ENCODE measurements around the gene GAGE12D. TPM values are rescaled to one million over a fixed set of nuclear protein-coding genes. Genes with fewer than 3 reads are reported as not detected.
"Not testable (repeated sequence)": the region's sequence is repeated elsewhere in the genome, so short reads cannot be mapped to it uniquely, and the experiment has no call there.

GAGE12D gene, protein sequence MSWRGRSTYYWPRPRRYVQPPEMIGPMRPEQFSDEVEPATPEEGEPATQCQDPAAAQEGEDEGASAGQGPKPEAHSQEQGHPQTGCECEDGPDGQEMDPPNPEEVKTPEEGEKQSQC
- total RNA-seq (2014; rRNA removed; shearing (Covaris generic)) (not detected in 2 replicates), polyA plus RNA-seq (2016; fragmentation: Nextera tagmentation; extraction: Ambion mirVana) (not detected in 2 replicates)

DNA sequence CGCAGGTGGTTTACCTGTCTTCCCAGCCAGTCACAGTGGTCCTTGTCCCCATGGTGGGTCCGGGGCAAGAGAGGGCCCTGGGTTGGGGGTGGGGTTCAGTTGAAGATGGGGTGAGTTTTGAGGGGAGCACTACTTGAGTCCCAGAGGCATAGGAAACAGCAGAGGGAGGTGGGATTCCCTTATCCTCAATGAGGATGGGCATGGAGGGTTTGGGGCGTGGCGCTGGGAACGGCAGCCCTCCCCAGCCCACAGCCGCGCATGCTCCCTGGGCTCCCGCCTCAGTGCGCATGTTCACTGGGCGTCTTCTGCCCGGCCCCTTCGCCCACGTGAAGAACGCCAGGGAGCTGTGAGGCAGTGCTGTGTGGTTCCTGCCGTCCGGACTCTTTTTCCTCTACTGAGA is at the start of gene GAGE12D:
GAGE12D (plus strand) TSS at position 301 of the 400 bp plus-strand sequence. CDS start 1,155 bp downstream, outside the sequence.
- H3K9ac ChIP-seq; H3K4me2 ChIP-seq (ENCODE audit: unreplicated experiment); H2AFZ ChIP-seq; H3K27me3 ChIP-seq (replicated peaks; ENCODE audit: insufficient read depth); H3K4me1 ChIP-seq (ENCODE audit: insufficient read depth); H3F3A ChIP-seq (ENCODE audit: insufficient read depth); H3K9me2 ChIP-seq (ENCODE audit: insufficient read depth); H3K4me3 ChIP-seq; H3K27ac ChIP-seq; H3K79me2 ChIP-seq (ENCODE audit: insufficient read depth); DNase-seq; H4K20me1 ChIP-seq (ENCODE audit: insufficient read depth); H3K36me3 ChIP-seq (ENCODE audit: low read depth); in situ Hi-C loops (cut with MboI); H3K9me3 ChIP-seq (ENCODE audit: low read depth): not testable (repeated sequence)
- WGBS, 2 experiments (ENCODE audit: low coverage in 1 of 2, low lambda C conversion rate in 2 of 2, missing lambda C conversion rate in 2 of 2), result no CpG with 5 or more reads among the region's 16 CpGs

DNA sequence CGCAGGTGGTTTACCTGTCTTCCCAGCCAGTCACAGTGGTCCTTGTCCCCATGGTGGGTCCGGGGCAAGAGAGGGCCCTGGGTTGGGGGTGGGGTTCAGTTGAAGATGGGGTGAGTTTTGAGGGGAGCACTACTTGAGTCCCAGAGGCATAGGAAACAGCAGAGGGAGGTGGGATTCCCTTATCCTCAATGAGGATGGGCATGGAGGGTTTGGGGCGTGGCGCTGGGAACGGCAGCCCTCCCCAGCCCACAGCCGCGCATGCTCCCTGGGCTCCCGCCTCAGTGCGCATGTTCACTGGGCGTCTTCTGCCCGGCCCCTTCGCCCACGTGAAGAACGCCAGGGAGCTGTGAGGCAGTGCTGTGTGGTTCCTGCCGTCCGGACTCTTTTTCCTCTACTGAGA is 9.7 kb upstream of the GAGE12D start, which contains the start of gene GAGE12C:
GAGE12C (plus strand) TSS at position 301 of the 400 bp plus-strand sequence. CDS start 1,155 bp downstream, outside the sequence.
- WGBS, 2 experiments (ENCODE audit: low coverage in 1 of 2, low lambda C conversion rate in 2 of 2, missing lambda C conversion rate in 2 of 2), result no CpG with 5 or more reads among the region's 16 CpGs
- H3K27me3 ChIP-seq (replicated peaks; ENCODE audit: insufficient read depth); H3K9ac ChIP-seq; H4K20me1 ChIP-seq (ENCODE audit: insufficient read depth); H3K27ac ChIP-seq; H3K36me3 ChIP-seq (ENCODE audit: low read depth); H3F3A ChIP-seq (ENCODE audit: insufficient read depth); H3K9me3 ChIP-seq (ENCODE audit: low read depth); H3K4me1 ChIP-seq (ENCODE audit: insufficient read depth); in situ Hi-C loops (cut with MboI); DNase-seq; H3K4me3 ChIP-seq; H3K4me2 ChIP-seq (ENCODE audit: unreplicated experiment); H2AFZ ChIP-seq; H3K9me2 ChIP-seq (ENCODE audit: insufficient read depth); H3K79me2 ChIP-seq (ENCODE audit: insufficient read depth): not testable (repeated sequence)

DNA sequence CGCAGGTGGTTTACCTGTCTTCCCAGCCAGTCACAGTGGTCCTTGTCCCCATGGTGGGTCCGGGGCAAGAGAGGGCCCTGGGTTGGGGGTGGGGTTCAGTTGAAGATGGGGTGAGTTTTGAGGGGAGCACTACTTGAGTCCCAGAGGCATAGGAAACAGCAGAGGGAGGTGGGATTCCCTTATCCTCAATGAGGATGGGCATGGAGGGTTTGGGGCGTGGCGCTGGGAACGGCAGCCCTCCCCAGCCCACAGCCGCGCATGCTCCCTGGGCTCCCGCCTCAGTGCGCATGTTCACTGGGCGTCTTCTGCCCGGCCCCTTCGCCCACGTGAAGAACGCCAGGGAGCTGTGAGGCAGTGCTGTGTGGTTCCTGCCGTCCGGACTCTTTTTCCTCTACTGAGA is 9.5 kb downstream of the GAGE12D start, which contains the start of gene GAGE12E:
GAGE12E (plus strand) TSS at position 301 of the 400 bp plus-strand sequence. CDS start 1,155 bp downstream, outside the sequence.
- H3K79me2 ChIP-seq (ENCODE audit: insufficient read depth); DNase-seq; H3K4me1 ChIP-seq (ENCODE audit: insufficient read depth); H4K20me1 ChIP-seq (ENCODE audit: insufficient read depth); H3K36me3 ChIP-seq (ENCODE audit: low read depth); H2AFZ ChIP-seq; H3K9me2 ChIP-seq (ENCODE audit: insufficient read depth); in situ Hi-C loops (cut with MboI); H3K9ac ChIP-seq; H3K27me3 ChIP-seq (replicated peaks; ENCODE audit: insufficient read depth); H3K4me2 ChIP-seq (ENCODE audit: unreplicated experiment); H3K9me3 ChIP-seq (ENCODE audit: low read depth); H3K27ac ChIP-seq; H3F3A ChIP-seq (ENCODE audit: insufficient read depth); H3K4me3 ChIP-seq: not testable (repeated sequence)
- WGBS, 2 experiments (ENCODE audit: low coverage in 1 of 2, low lambda C conversion rate in 2 of 2, missing lambda C conversion rate in 2 of 2), result no CpG with 5 or more reads among the region's 16 CpGs

DNA sequence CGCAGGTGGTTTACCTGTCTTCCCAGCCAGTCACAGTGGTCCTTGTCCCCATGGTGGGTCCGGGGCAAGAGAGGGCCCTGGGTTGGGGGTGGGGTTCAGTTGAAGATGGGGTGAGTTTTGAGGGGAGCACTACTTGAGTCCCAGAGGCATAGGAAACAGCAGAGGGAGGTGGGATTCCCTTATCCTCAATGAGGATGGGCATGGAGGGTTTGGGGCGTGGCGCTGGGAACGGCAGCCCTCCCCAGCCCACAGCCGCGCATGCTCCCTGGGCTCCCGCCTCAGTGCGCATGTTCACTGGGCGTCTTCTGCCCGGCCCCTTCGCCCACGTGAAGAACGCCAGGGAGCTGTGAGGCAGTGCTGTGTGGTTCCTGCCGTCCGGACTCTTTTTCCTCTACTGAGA is 19.0 kb downstream of the GAGE12D start, which contains the start of gene GAGE12F:
GAGE12F (plus strand) TSS at position 301 of the 400 bp plus-strand sequence. CDS start 1,155 bp downstream, outside the sequence.
- H3K79me2 ChIP-seq (ENCODE audit: insufficient read depth); H3K27me3 ChIP-seq (replicated peaks; ENCODE audit: insufficient read depth); in situ Hi-C loops (cut with MboI); DNase-seq; H3F3A ChIP-seq (ENCODE audit: insufficient read depth); H3K36me3 ChIP-seq (ENCODE audit: low read depth); H3K4me3 ChIP-seq; H4K20me1 ChIP-seq (ENCODE audit: insufficient read depth); H3K9me2 ChIP-seq (ENCODE audit: insufficient read depth); H3K9ac ChIP-seq; H3K4me2 ChIP-seq (ENCODE audit: unreplicated experiment); H3K27ac ChIP-seq; H3K4me1 ChIP-seq (ENCODE audit: insufficient read depth); H3K9me3 ChIP-seq (ENCODE audit: low read depth); H2AFZ ChIP-seq: not testable (repeated sequence)
- WGBS, 2 experiments (ENCODE audit: low coverage in 1 of 2, low lambda C conversion rate in 2 of 2, missing lambda C conversion rate in 2 of 2), result no CpG with 5 or more reads among the region's 16 CpGs

DNA sequence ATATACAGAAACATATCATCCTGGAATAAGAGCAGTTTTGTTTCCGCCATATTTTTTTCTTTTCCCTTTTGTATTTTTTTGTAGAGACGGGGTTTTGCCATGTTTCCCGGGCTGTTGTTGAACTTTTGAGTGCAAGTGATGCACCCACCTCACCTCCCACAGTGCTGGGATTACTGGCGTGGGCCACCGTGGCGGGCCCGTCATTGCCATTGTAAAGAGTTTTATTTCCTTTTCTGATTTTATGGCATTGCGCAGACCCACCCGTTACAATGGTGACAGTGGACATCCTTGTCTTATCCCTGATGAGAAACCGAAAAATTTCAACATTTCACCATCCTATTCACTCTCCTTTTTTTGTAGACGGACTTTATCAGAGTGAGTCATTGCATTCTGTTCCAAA is 27.2 kb downstream of the GAGE12D start:
- H3K4me2 ChIP-seq (ENCODE audit: unreplicated experiment); H3K79me2 ChIP-seq (ENCODE audit: insufficient read depth); H2AFZ ChIP-seq; in situ Hi-C loops (cut with MboI); H3K9ac ChIP-seq; H3K36me3 ChIP-seq (ENCODE audit: low read depth); H3K4me3 ChIP-seq; H3F3A ChIP-seq (ENCODE audit: insufficient read depth); H3K27me3 ChIP-seq (replicated peaks; ENCODE audit: insufficient read depth); H3K9me2 ChIP-seq (ENCODE audit: insufficient read depth); H3K9me3 ChIP-seq (ENCODE audit: low read depth); H3K27ac ChIP-seq; H3K4me1 ChIP-seq (ENCODE audit: insufficient read depth); H4K20me1 ChIP-seq (ENCODE audit: insufficient read depth); DNase-seq: not testable (repeated sequence)
- 60 to 71% methylated on average over 4 to 7 of the region's 11 CpGs for WGBS, 2 experiments (ENCODE audit: low coverage in 1 of 2, low lambda C conversion rate in 2 of 2, missing lambda C conversion rate in 2 of 2)

DNA sequence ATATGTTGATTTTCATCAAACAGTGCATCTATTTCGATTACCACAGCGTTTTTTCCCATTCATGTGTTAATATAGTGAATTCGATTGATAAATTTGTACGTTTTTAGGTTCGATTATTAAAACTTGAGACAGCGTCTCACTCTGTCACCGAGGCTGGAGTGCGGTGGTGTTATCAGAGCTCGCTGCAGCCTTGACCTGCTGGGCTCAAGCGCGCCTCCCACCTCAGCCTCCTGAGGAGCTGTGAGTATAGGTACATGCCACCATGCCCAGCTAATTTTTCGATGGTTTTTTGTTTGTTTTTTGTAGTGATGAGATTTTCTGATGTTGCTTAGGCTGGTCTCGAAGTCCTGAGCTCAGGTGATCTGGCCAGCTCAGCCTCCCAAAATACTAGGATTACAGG is 27.6 kb downstream of the GAGE12D start:
- H3K9me2 ChIP-seq (ENCODE audit: insufficient read depth); DNase-seq; H3K9me3 ChIP-seq (ENCODE audit: low read depth); H4K20me1 ChIP-seq (ENCODE audit: insufficient read depth); H3K4me2 ChIP-seq (ENCODE audit: unreplicated experiment); H2AFZ ChIP-seq; H3K27me3 ChIP-seq (replicated peaks; ENCODE audit: insufficient read depth); H3K4me1 ChIP-seq (ENCODE audit: insufficient read depth); H3K27ac ChIP-seq; H3K4me3 ChIP-seq; in situ Hi-C loops (cut with MboI); H3F3A ChIP-seq (ENCODE audit: insufficient read depth); H3K79me2 ChIP-seq (ENCODE audit: insufficient read depth); H3K9ac ChIP-seq; H3K36me3 ChIP-seq (ENCODE audit: low read depth): not testable (repeated sequence)
- 67 to 76% methylated on average over 9 to 10 of the region's 13 CpGs for WGBS, 2 experiments (ENCODE audit: low coverage in 1 of 2, low lambda C conversion rate in 2 of 2, missing lambda C conversion rate in 2 of 2)

DNA sequence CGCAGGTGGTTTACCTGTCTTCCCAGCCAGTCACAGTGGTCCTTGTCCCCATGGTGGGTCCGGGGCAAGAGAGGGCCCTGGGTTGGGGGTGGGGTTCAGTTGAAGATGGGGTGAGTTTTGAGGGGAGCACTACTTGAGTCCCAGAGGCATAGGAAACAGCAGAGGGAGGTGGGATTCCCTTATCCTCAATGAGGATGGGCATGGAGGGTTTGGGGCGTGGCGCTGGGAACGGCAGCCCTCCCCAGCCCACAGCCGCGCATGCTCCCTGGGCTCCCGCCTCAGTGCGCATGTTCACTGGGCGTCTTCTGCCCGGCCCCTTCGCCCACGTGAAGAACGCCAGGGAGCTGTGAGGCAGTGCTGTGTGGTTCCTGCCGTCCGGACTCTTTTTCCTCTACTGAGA is 28.6 kb downstream of the GAGE12D start, which contains the start of gene GAGE12G:
GAGE12G (plus strand) TSS at position 301 of the 400 bp plus-strand sequence. CDS start 1,155 bp downstream, outside the sequence.
- H4K20me1 ChIP-seq (ENCODE audit: insufficient read depth), result not testable (repeated sequence)

More for the DNA sequence above, 28.6 kb downstream of the GAGE12D start, which contains the start of gene GAGE12G:
- H3K36me3 ChIP-seq (ENCODE audit: low read depth); in situ Hi-C loops (cut with MboI); H3K9me3 ChIP-seq (ENCODE audit: low read depth); H3K27ac ChIP-seq; H3K79me2 ChIP-seq (ENCODE audit: insufficient read depth); H3F3A ChIP-seq (ENCODE audit: insufficient read depth); H2AFZ ChIP-seq; H3K9me2 ChIP-seq (ENCODE audit: insufficient read depth); DNase-seq; H3K4me2 ChIP-seq (ENCODE audit: unreplicated experiment); H3K4me3 ChIP-seq; H3K9ac ChIP-seq; H3K4me1 ChIP-seq (ENCODE audit: insufficient read depth); H3K27me3 ChIP-seq (replicated peaks; ENCODE audit: insufficient read depth): not testable (repeated sequence)
- WGBS, 2 experiments (ENCODE audit: low coverage in 1 of 2, low lambda C conversion rate in 2 of 2, missing lambda C conversion rate in 2 of 2), result no CpG with 5 or more reads among the region's 16 CpGs
